Vagina (tissue), 2 donors: ENCODE data around the gene ELAPOR2. TPM values are rescaled to one million over a fixed set of nuclear protein-coding genes. Genes with fewer than 3 reads are reported as not detected.

Experiments
- DNase-seq, 2 donors: peaks; one replicate each; pipeline ENCODE4 v3.0.0-alpha.2; 2017; ENCODE audit errors: extremely low spot score in 2 of 2
- H3K27ac ChIP-seq: fragments of 200-600 bp; sonication (generic); one replicate; pipeline ENCODE4 v1.5.1; 2019
- H3K27me3 ChIP-seq: fragments of 200-600 bp; sonication (generic); one replicate; pipeline ENCODE4 v1.5.1; 2019
- H3K36me3 ChIP-seq, 2 donors: fragments of 200-600 bp; sonication (generic); one replicate each; pipeline ENCODE4 v1.5.1; 2017 to 2019
- H3K4me1 ChIP-seq: fragments of 200-600 bp; sonication (generic); one replicate; pipeline ENCODE4 v1.5.1; 2019
- H3K4me3 ChIP-seq, 2 donors: fragments of 200-600 bp; sonication (generic); 1 replicate in 1 of 2; 2 replicates in 1 of 2; pipeline ENCODE4 v1.5.1; 2016 to 2019
- H3K9me3 ChIP-seq: fragments of 200-600 bp; sonication (generic); one replicate; pipeline ENCODE4 v1.5.1; 2019
- POLR2A ChIP-seq, 2 donors: fragments of 450-650 bp; IDR thresholded peaks; one replicate each; pipeline ENCODE4 v1.6.1; 2017; ENCODE audit warnings: antibody characterized with exemption in 2 of 2, mild to moderate bottlenecking in 2 of 2, moderate library complexity in 2 of 2
- POLR2AphosphoS5 ChIP-seq, 2 donors: sonication (generic); formaldehyde crosslinking; IDR thresholded peaks; one replicate each; pipeline ENCODE4 v1.9.0; 2017; ENCODE audit warnings: antibody characterized with exemption in 2 of 2, mild to moderate bottlenecking in 2 of 2, low read depth in 1 of 2; ENCODE audit not compliant: insufficient read depth in 1 of 2
- intact Hi-C: fragments of 100-400 bp; cut with DNase I; formaldehyde crosslinking; loops from one replicate; pipeline ENCODE4 v1.15.1; 2023
- total RNA-seq: library from RNA; depleted of rRNA; stranded (reverse); fragments of >200 nt; gene quantifications from one replicate; pipeline ENCODE4 v1.2.3, GENCODE V29; 2016
- TF ChIP-seq, protein P1 (sequence below), 3 experiments: fragments of 450-650 bp in 2 of 3; fragments of 200-600 bp in 1 of 3; sonication (generic) in 1 of 3; IDR thresholded peaks; one replicate each; pipeline ENCODE4 v1.5.1; 2017 to 2019; ENCODE audit warnings: antibody characterized with exemption in 3 of 3, mild to moderate bottlenecking in 2 of 3, moderate library complexity in 2 of 3

Gene ELAPOR2
- total RNA-seq, 1 donor from 2014 or later: 5.6 TPM

DNA sequence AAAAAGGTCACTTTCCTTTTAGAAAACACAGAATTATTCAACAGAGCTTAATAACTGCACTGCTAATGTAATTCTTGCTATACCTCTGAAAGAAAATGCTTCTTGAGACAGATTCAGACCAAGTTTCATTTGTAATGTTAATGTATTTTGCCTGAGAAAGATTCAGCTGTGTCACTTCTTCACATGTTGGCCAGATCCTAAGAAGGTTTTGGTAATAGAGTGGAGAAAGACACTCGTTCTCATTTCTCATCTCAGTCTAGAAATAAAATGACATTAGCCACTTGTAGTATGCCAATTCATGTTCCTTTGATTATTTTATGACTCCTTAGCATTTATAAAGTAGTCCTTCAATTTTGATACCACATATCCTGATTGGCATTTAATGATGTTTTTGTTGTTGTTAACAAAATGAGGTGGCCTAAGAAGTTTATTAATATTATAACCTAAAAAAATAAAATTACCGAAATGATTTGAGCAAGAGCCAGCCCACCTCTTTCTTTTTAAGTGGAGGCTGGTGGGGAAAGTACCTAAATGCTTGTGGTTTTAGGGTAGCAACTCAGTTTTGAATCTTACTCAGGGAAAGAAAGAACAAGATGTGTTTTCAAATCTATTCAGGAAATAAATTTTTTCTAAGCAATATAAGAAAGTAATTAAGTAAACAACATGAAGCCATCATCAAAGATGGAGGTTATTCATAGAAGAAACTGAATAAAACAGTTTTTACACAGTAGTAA, 16.4 kb upstream of the ELAPOR2 start:
- intact Hi-C loops: no loop called here
- no peak overlapping the region for H3K4me3 ChIP-seq
- no peak for TF ChIP-seq POLR2A (IDR thresholded peaks at IDR 0.05)
- TF ChIP-seq POLR2AphosphoS5 (IDR thresholded peaks at IDR 0.05; ENCODE audit: insufficient read depth in 1 of 2, low read depth in 1 of 2): no peak
- TF ChIP-seq, protein P1, sequence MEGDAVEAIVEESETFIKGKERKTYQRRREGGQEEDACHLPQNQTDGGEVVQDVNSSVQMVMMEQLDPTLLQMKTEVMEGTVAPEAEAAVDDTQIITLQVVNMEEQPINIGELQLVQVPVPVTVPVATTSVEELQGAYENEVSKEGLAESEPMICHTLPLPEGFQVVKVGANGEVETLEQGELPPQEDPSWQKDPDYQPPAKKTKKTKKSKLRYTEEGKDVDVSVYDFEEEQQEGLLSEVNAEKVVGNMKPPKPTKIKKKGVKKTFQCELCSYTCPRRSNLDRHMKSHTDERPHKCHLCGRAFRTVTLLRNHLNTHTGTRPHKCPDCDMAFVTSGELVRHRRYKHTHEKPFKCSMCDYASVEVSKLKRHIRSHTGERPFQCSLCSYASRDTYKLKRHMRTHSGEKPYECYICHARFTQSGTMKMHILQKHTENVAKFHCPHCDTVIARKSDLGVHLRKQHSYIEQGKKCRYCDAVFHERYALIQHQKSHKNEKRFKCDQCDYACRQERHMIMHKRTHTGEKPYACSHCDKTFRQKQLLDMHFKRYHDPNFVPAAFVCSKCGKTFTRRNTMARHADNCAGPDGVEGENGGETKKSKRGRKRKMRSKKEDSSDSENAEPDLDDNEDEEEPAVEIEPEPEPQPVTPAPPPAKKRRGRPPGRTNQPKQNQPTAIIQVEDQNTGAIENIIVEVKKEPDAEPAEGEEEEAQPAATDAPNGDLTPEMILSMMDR (IDR thresholded peaks at IDR 0.05): no peak
- no peaks in the 10 kb centered on the region for H3K36me3 ChIP-seq
- no peaks in the 10 kb centered on the region for H3K9me3 ChIP-seq
- H3K4me1 ChIP-seq: no peaks in the 10 kb centered on the region
- H3K27ac ChIP-seq: no peak overlapping the region
- DNase-seq: no peak
- H3K27me3 ChIP-seq: no peaks in the 10 kb centered on the region

DNA sequence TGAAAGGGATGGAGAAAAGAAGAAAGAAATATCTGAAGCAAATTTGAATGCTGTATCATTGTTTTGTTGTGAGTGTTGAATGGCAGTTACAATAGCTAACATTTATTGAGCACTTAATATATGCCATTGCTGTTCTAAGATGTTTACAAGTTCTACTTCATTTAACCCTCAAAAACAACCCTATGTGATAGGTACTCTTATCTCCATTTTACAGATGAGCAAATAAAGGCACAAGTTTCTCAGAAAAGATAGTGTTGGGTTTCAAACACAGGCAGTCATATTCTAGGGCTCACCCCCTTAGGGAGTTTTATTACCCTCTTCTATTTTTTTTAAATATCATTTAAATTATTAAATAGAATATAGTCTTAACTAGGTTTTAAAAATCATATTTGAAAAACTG, 8.3 kb upstream of the ELAPOR2 start:
- intact Hi-C loops: no loop called here
- H3K4me1 ChIP-seq: no peaks in the 10 kb centered on the region
- no peak overlapping the region for H3K4me3 ChIP-seq
- no peaks in the 10 kb centered on the region for H3K36me3 ChIP-seq
- no peak for DNase-seq
- no peaks in the 10 kb centered on the region for H3K9me3 ChIP-seq
- H3K27ac ChIP-seq: no peak overlapping the region
- H3K27me3 ChIP-seq: no peaks in the 10 kb centered on the region
- TF ChIP-seq, protein P1 (IDR thresholded peaks at IDR 0.05): no peak
- no peak for TF ChIP-seq POLR2AphosphoS5 (IDR thresholded peaks at IDR 0.05; ENCODE audit: insufficient read depth in 1 of 2, low read depth in 1 of 2)
- TF ChIP-seq POLR2A (IDR thresholded peaks at IDR 0.05): no peak

DNA sequence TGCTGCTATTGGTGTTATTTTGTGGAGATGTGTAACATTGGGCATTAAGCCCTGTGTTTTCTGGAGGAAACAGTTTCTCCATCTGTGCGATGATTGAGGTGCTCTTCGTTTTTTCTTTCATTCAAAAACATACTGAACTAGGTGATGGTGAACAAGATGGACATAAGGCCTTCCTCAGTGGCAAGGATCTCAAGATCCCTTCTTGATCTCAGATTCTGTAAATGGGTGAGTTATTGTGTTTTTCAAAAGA, 759 bp upstream of the ELAPOR2 start:
- Histone ChIP-seq H3K4me3 (peak overlapping the region; percentile 50 to 71), H3K36me3 (no peaks in the 10 kb centered on the region), H3K27ac (no peak overlapping the region), H3K9me3 (no peaks in the 10 kb centered on the region), H3K27me3 (no peaks in the 10 kb centered on the region), H3K4me1 (peaks cover 11% of the 10 kb centered on the region)
- intact Hi-C loops: no loop called here
- TF ChIP-seq, protein P1 (IDR thresholded peaks at IDR 0.05): no peak
- TF ChIP-seq POLR2AphosphoS5 (IDR thresholded peaks at IDR 0.05; ENCODE audit: insufficient read depth in 1 of 2, low read depth in 1 of 2): no peak
- no peak for DNase-seq

DNA sequence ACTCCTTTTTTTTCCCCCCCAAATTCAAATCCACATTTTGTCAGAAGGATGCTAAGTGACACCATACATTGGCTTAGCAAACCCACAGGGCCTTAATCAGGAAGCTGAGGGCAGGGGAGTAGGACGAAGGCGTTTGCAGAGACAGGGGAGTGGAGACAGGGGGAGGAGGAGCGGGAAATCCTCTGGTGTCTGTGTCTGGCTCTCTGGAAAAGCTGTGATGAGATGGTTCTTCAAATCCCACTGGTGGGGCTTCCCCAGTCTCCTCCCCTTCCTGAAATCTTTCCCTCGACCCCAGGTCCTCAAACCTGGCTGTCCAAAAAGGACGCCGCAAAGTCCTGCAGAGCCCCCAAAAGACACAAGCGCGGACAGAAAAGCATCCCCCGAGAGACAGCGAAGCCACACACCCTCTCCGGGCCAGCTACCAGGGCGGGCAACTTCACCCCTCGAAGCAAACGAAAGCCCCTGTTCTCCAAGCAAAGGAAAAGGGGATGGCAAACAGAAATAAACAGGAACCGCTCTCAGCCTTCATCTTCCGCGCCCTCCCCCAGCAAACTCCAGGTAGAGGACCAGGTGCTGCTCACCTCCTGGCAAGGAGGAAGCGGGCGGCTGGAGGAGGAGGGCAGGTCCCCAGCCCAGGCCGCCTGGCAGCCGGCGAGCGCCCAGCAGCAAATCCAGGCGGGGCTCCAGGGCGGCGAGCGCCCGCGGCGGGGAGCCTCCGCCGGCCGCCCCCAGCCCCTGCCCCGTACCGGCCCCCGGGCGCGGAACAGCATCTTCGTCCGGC, 520 bp downstream of the ELAPOR2 start:
- Histone ChIP-seq H3K9me3 (no peaks in the 10 kb centered on the region), H3K4me1 (peaks cover 11% of the 10 kb centered on the region), H3K27ac (no peak overlapping the region), H3K27me3 (no peaks in the 10 kb centered on the region), H3K4me3 (peak overlapping the region; percentile 50 to 71), H3K36me3 (no peaks in the 10 kb centered on the region)
- intact Hi-C loops: no loop called here
- no peak for DNase-seq
- TF ChIP-seq POLR2AphosphoS5 (IDR thresholded peaks at IDR 0.05; ENCODE audit: insufficient read depth in 1 of 2, low read depth in 1 of 2) (no peak), POLR2A (IDR thresholded peaks at IDR 0.05) (no peak)
- TF ChIP-seq, protein P1 (IDR thresholded peaks at IDR 0.05): no peak

DNA sequence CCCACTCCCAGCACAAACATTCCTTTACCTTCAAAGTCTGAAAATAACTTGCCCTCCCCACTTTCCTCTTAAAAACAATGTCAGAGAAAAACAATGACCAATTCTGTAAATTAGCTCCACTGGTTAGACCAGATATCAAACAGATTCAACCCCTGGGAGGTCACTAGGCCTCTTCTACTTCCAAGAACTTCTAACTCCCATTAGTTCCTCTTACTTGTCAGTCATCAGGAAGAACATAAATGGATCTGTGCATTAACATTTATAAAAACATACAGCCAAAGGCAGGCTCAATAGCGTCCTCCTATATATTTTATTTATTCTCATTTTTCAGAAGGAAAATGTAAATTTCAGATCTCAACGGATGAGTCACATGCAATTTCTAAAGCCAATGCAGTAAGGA, 2.2 kb downstream of the ELAPOR2 start:
- no peaks in the 10 kb centered on the region for H3K36me3 ChIP-seq
- intact Hi-C loops: no loop called here
- no peaks in the 10 kb centered on the region for H3K27me3 ChIP-seq
- H3K27ac ChIP-seq: no peak overlapping the region
- H3K4me3 ChIP-seq: no peak overlapping the region
- peaks cover 11% of the 10 kb centered on the region for H3K4me1 ChIP-seq
- no peak for DNase-seq
- no peak for TF ChIP-seq POLR2AphosphoS5 (IDR thresholded peaks at IDR 0.05; ENCODE audit: insufficient read depth in 1 of 2, low read depth in 1 of 2)
- TF ChIP-seq, protein P1 (IDR thresholded peaks at IDR 0.05): no peak
- TF ChIP-seq POLR2A (IDR thresholded peaks at IDR 0.05): no peak
- H3K9me3 ChIP-seq: no peaks in the 10 kb centered on the region
